Fibroblast of skin of left biceps (primary cell): ENCODE measurements around the gene PLXNB1.

Experiments used
- DNase-seq, 2 experiments: peaks; one replicate each; pipeline ENCODE4 v3.0.0-alpha.2; 2013; ENCODE audit warnings: low read depth in 2 of 2

Gene PLXNB1

GRCh38 chr3:48434591-48435222 is 4.8 kb upstream of the PLXNB1 start:
- no peak for DNase-seq

GRCh38 chr3:48433472-48434118 is 3.7 kb upstream of the PLXNB1 start:
- no peak for DNase-seq

GRCh38 chr3:48432411-48433371 is 2.8 kb upstream of the PLXNB1 start:
- DNase-seq = no peak

DNA sequence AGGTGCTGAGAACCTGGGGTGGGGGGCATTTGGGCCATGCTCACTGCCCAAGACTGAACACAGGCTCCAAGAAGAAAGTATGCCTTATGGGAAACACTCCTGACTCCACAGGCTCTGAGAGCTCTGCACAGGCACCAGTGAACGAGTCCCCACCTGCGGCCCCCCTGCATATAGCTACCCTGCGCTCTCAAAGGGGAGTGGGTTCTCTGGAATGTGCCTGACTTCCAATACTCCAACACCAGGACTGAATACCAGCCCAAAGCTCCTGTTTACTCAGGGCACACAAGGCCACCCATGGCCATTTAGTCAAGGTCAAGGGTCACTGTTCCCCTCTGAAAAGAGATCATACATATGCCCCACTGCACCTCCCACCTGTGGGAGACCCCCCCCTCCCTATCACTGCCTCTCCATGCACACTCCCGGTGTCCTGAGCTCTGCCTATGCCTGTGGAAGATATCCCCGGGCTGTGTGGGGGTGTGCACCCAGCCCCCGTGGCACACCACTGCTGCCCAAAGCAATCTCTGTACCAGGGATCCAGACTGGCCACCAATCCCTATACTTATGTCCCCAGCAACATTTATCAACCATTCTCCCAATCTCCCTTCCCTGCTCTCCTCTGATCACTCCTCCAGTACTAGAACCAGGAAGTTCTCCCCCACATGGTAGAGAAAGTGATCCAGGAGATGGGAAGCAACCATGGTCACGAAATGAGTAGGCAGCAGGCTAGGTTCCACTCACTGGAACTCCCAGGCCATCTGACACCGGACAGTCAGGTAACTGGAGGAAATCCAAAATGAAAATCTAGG is 1.5 kb upstream of the PLXNB1 start:
- no peak for DNase-seq

- DNase-seq = no peak
These were observed 819 bp upstream of the PLXNB1 start for GRCh38 chr3:48430708-48431101.

DNA sequence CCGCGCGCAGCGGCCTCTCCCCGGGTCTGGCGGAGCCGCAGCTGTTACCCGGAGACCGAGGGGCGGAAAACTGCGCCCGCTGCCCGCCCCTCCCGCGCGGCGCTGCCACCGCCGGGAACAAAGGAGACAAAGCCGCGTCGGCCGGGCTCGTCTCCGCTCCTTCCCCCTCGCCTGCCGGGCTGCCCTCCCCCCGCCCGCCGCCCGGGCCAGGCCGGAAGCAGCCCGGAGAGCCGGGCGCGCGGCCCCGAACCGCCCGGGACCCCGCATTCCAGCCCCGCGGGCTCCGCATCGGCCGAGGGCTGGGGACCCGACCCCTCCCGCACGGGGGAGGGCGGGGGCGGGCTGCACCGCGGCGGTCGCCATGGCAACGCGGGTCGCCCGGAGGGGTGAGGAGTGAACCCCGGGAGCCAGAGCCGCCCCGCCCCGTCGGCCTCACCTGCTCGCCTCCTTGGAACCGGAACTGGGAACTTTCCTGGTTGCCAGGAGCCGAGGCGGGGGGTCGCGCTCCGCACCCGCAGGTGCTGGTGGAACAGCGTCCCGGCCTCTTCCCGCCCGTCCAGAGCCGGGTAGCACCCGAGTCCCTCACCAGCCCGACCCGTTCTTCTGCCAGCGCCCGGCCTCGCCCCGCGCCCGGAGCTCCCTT is 448 bp downstream of the PLXNB1 start:
- DNase-seq = no peak

GRCh38 chr3:48428572-48429316 is 1.1 kb downstream of the PLXNB1 start:
- DNase-seq = no peak

- no peak for DNase-seq
These were observed 1.8 kb downstream of the PLXNB1 start for GRCh38 chr3:48428088-48428571.

GRCh38 chr3:48427630-48427962 is 2.3 kb downstream of the PLXNB1 start:
- DNase-seq = no peak

GRCh38 chr3:48426944-48427629 is 2.8 kb downstream of the PLXNB1 start:
- DNase-seq = no peak

GRCh38 chr3:48426401-48426909 is 3.4 kb downstream of the PLXNB1 start:
- no peak for DNase-seq

DNA sequence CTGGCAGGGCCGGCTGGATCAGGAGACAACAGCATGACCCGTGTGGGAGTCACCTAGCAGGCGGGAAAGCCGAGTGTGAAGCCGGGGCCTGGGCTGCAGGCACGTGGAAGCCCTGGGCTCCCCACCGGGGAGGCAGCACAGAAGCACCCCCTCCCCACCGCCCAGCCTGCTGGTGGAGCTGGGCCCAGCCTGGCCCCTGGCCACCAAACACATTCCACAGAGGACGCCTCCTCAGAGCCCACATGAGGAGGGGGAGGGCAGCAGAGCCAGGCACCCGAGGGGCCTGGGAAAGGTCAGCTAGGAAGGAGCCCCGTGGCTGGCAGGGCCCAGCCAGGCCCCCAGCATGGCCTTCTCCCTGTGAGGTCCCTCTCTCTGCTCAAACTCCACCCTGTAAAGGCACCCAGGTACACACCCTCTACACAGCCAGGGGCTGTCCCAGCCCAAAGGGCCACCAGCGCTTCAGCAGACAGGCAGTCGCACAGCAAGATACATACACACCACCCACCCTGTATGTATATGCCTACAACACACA is 4.5 kb downstream of the PLXNB1 start:
- DNase-seq = no peak

DNA sequence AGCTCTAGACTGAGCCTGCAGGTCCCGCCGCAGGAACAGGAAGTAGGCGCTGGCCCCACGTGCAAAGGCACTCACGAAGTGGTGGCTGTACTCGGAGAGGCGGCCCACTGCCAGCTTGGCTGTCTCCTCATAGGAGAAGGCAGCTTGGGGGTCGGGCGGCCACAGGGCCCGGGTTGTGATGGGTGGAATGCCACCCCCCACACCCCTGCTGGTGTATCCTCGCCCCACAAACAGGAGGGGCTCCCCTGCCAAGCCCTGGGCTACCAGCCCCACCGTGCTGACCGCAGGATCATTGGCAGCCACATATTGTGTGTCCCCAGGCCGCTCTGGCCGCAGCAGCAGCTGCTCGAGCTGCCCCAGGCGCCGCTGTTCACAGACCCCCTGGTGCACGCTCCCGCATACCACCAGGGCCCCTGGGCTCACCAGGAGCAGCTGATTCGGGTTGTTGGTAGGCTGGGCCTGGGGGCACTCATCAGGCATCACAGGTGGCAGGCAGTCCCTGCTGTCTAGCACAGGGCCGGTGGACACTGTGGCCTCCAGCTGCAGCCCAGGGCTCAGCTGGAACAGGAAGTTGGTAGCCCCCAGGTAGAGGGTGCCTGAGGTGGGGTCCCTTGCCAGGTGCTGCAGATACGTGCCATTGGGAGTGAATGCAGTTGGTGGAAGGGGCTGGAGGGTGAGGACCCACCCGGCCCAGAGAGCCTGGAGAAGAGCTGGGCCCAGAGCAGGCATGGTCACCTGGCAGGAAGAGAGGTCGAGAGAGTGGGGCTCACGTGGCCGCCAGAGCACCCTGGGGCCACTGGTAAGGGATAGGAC is 5.8 kb downstream of the PLXNB1 start:
- DNase-seq = no peak

DNA sequence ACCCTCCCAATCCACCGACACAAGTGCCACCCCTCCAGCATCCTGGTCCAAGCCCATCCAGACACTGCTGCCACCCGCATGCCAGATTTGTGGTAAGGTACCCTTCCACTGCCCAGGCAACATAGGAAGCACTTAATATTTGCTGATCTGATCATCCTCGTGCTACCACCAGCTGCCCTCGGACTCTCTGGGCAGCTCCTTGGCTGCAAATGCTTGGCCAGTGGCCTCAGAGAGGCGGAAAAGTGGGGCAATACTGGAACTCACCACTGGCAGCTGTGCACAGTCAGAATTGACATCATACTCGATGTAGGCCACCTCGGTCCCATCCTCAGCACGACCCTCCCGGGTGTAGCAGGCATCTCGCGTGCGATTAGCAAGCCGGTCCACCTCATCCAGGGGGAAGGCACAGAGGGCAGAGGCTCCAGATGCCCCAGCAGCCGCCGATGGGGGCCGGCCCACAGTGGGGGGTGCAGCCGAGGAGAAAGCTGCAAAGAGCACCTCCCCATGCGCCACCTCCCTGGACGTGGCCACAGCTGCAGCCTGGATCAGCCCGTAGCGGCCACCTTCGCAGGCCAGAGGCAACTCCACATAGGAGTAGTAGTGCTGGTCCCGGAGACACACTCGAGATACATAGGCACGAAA is 6.5 kb downstream of the PLXNB1 start:
- no peak for DNase-seq

GRCh38 chr3:48422681-48423080 is 7.2 kb downstream of the PLXNB1 start:
- no peak for DNase-seq

GRCh38 chr3:48422272-48422671 is 7.6 kb downstream of the PLXNB1 start:
- DNase-seq = no peak

- no peak for DNase-seq
These were observed 9.3 kb downstream of the PLXNB1 start for GRCh38 chr3:48420561-48420960.

DNA sequence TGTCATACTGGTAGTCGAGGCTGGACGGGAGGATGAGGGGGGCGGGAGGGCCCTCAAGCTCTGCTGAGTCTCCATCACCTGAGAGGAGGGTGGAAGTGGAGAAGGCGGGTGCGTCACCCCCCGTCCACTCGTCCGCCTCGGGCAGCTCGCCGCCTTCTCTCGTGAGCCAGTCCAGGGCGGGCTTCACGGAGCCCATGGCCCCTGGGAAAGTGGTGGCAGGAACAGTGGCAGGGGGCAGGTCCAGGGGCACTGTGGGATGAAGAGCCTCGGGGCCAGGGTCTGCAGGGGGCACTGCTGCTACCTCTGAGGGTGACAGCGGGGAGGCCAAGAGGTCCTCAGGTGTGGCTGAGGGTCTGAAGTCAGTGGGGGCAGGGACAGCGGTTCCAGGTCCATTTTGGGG is 10.3 kb downstream of the PLXNB1 start:
- DNase-seq = no peak
